GM23338 (cell line): ENCODE data around the gene ROBO1. TPM values are rescaled to one million over a fixed set of nuclear protein-coding genes. Genes with fewer than 3 reads are reported as not detected.

Source experiments
- ATAC-seq: fragments of 200-7000 bp; cut with Tn5 transposase; 3 replicates; pipeline ENCODE4 v1.9.1; 2020
- DNase-seq: peaks from one replicate; pipeline ENCODE4 v3.0.0-alpha.2; 2015; ENCODE audit warnings: low spot score
- H2AFZ ChIP-seq: fragments of 200-600 bp; sonication (generic); 2 replicates; pipeline ENCODE4 v1.8.0; 2016; ENCODE audit warnings: antibody characterized with exemption, mild to moderate bottlenecking, moderate library complexity
- H3F3A ChIP-seq: fragments of 200-600 bp; sonication (generic); replicated peaks from 2 replicates; pipeline ENCODE4 v1.8.0; 2017; ENCODE audit warnings: antibody characterized with exemption, mixed run types, low read depth
- H3K27ac ChIP-seq: fragments of 200-600 bp; sonication (generic); 2 replicates; pipeline ENCODE4 v1.6.1; 2016; ENCODE audit warnings: low read depth
- H3K27me3 ChIP-seq: fragments of 200-600 bp; sonication (generic); 2 replicates; pipeline ENCODE4 v1.8.0; 2016; ENCODE audit warnings: mild to moderate bottlenecking, mixed run types, moderate library complexity; ENCODE audit not compliant: insufficient read depth
- H3K36me3 ChIP-seq: fragments of 200-600 bp; sonication (generic); 2 replicates; pipeline ENCODE4 v1.8.0; 2016; ENCODE audit warnings: mild to moderate bottlenecking; ENCODE audit not compliant: insufficient read depth
- H3K4me1 ChIP-seq: fragments of 200-600 bp; sonication (generic); 2 replicates; pipeline ENCODE4 v1.8.0; 2016; ENCODE audit warnings: mild to moderate bottlenecking, moderate library complexity; ENCODE audit not compliant: insufficient read depth
- H3K4me2 ChIP-seq: fragments of 200-600 bp; sonication (generic); 2 replicates; pipeline ENCODE4 v1.7.1; 2017; ENCODE audit warnings: mixed run types
- H3K4me3 ChIP-seq: fragments of 200-600 bp; sonication (generic); 2 replicates; pipeline ENCODE4 v1.6.1; 2016; ENCODE audit warnings: mixed run types
- H3K79me2 ChIP-seq: fragments of 200-600 bp; sonication (generic); replicated peaks from 2 replicates; pipeline ENCODE4 v1.8.0; 2017; ENCODE audit warnings: mild to moderate bottlenecking; ENCODE audit not compliant: insufficient read depth
- H3K9me2 ChIP-seq: fragments of 200-600 bp; sonication (generic); 2 replicates; pipeline ENCODE4 v1.8.0; 2017; ENCODE audit not compliant: insufficient read depth
- H4K20me1 ChIP-seq: fragments of 200-600 bp; sonication (generic); replicated peaks from 2 replicates; pipeline ENCODE4 v1.8.0; 2017; ENCODE audit warnings: mild to moderate bottlenecking; ENCODE audit not compliant: insufficient read depth
- H3K27ac Mint-ChIP-seq: 2 replicates; pipeline ENCODE4 v1.8.0; 2020; ENCODE audit warnings: inconsistent platforms, mild to moderate bottlenecking, moderate library complexity, mixed read lengths
- H3K27me3 Mint-ChIP-seq: 3 replicates; pipeline ENCODE4 v1.8.0; 2022; ENCODE audit warnings: low read depth, mild to moderate bottlenecking, moderate library complexity, mixed read lengths, inconsistent platforms; ENCODE audit not compliant: insufficient read depth, poor library complexity
- H3K36me3 Mint-ChIP-seq: 3 replicates; pipeline ENCODE4 v1.8.0; 2021; ENCODE audit warnings: low read depth, mild to moderate bottlenecking, inconsistent platforms, moderate library complexity, mixed read lengths
- H3K4me1 Mint-ChIP-seq: 3 replicates; pipeline ENCODE4 v1.8.0; 2020; ENCODE audit warnings: mild to moderate bottlenecking, inconsistent platforms, mixed read lengths
- H3K4me3 Mint-ChIP-seq: 3 replicates; pipeline ENCODE4 v1.8.0; 2021; ENCODE audit warnings: moderate library complexity, mild to moderate bottlenecking, inconsistent platforms, mixed read lengths
- H3K9me3 Mint-ChIP-seq: 3 replicates; pipeline ENCODE4 v1.8.0; 2020; ENCODE audit warnings: moderate library complexity, mild to moderate bottlenecking, inconsistent platforms, mixed read lengths
- CREB1 ChIP-seq: fragments of 250-450 bp; sonication (Bioruptor Pico); IDR thresholded peaks from 2 replicates; pipeline ENCODE4 v1.5.0; 2020; ENCODE audit warnings: low read depth, mild to moderate bottlenecking, moderate library complexity
- EZH2 ChIP-seq: fragments of 200-600 bp; sonication (generic); IDR thresholded peaks from one replicate; pipeline ENCODE4 v1.8.0; 2017; ENCODE audit warnings: antibody characterized with exemption, mild to moderate bottlenecking, low read depth; ENCODE audit not compliant: unreplicated experiment
- EZH2phosphoT487 ChIP-seq: fragments of 200-600 bp; sonication (generic); IDR thresholded peaks from one replicate; pipeline ENCODE4 v1.8.1; 2018; ENCODE audit warnings: antibody characterized with exemption; ENCODE audit not compliant: unreplicated experiment
- JUNB ChIP-seq: IDR thresholded peaks from one replicate; pipeline ENCODE4 v1.6.1; 2016; ENCODE audit warnings: antibody characterized with exemption; ENCODE audit not compliant: unreplicated experiment
- POLR2AphosphoS5 ChIP-seq: IDR thresholded peaks from 2 replicates; pipeline ENCODE4 v1.6.1; 2016; ENCODE audit warnings: antibody characterized with exemption, low read depth
- ZNF331 ChIP-seq: fragments of 250-450 bp; sonication (Bioruptor Pico); IDR thresholded peaks from 2 replicates; pipeline ENCODE4 v1.5.0; 2020; ENCODE audit warnings: low read depth, mild to moderate bottlenecking, moderate library complexity
- polyA plus RNA-seq: library from polyadenylated mRNA; unstranded; fragments of >200 nt; fragmentation: Nextera tagmentation; extraction: Ambion mirVana; gene quantifications from 2 replicates; pipeline ENCODE4 v1.2.1, GENCODE V29; 2016
- total RNA-seq: library from RNA; depleted of rRNA; stranded (reverse); fragments of >200 nt; shearing (Covaris generic); gene quantifications from 2 replicates; pipeline ENCODE4 v1.2.3, GENCODE V29; 2014
- TF ChIP-seq, protein P1 (sequence below), 2 experiments: fragments of 200-600 bp in 1 of 2; sonication (generic) in 1 of 2; conservative IDR thresholded peaks; 2 replicates each; pipeline versions ENCODE4 v1.5.1 to v1.6.1; 2016 to 2017; ENCODE audit warnings: antibody characterized with exemption in 2 of 2, low read depth in 2 of 2, mild to moderate bottlenecking in 2 of 2, moderate library complexity in 1 of 2
- TF ChIP-seq, protein P2 (sequence below): fragments of 250-450 bp; sonication (Bioruptor Pico); IDR thresholded peaks from 2 replicates; pipeline ENCODE4 v1.5.0; 2020; ENCODE audit warnings: mild to moderate bottlenecking, moderate library complexity
- TF ChIP-seq, protein P3 (sequence below): IDR thresholded peaks from 2 replicates; pipeline ENCODE4 v1.6.1; 2016; ENCODE audit warnings: antibody characterized with exemption

Gene ROBO1
- total and polyA plus RNA-seq, 2 experiments from 2014 or later = 19.2 to 78.3 TPM

DNA sequence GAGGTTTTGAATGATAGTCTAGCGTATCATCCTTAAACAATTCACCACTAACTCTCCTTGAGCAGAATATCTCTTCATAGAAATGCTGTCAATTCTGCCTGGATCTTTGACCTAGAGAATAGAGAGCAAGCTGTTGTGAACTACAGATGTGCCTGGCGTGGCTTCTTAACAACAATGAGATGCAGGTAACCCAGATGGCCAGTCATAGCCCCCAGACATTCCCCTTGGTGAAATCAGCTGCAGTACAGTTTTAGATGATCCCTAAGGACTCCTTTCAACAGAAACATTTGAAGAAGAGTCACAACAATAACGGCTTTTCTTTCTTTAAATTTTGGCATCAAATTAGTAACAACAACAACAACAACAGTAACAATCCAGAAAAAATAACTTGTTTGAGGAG, 1041.3 kb downstream of the ROBO1 start:
- Mint-ChIP-seq H3K9me3 (no peaks in the 10 kb centered on the region), H3K4me1 (peaks cover 41% of the 10 kb centered on the region), H3K4me3 (no peak overlapping the region), H3K36me3 (no peaks in the 10 kb centered on the region), H3K27me3 (no peaks in the 10 kb centered on the region), H3K27ac (peak overlapping the region; percentile 53; the same call in 1 of the 2 replicates)
- no peaks in the 10 kb centered on the region for H3K36me3 ChIP-seq
- no peaks in the 10 kb centered on the region for H4K20me1 ChIP-seq
- H3K79me2 ChIP-seq = no peaks in the 10 kb centered on the region
- peaks cover 24% of the 10 kb centered on the region for H3K4me1 ChIP-seq
- H3F3A ChIP-seq = no peaks in the 10 kb centered on the region
- TF ChIP-seq CREB1 = no peak
- TF ChIP-seq JUNB = peak; percentile 50
- no peak overlapping the region for H2AFZ ChIP-seq
- no peak overlapping the region; the same call in 1 of the 2 replicates for H3K27ac ChIP-seq
- H3K27me3 ChIP-seq = no peaks in the 10 kb centered on the region
- DNase-seq (peak; percentile 49), ATAC-seq (peak; percentile 62)
- no peaks in the 10 kb centered on the region for H3K9me2 ChIP-seq
- H3K4me2 ChIP-seq = no peak overlapping the region
- H3K4me3 ChIP-seq = no peak overlapping the region

DNA sequence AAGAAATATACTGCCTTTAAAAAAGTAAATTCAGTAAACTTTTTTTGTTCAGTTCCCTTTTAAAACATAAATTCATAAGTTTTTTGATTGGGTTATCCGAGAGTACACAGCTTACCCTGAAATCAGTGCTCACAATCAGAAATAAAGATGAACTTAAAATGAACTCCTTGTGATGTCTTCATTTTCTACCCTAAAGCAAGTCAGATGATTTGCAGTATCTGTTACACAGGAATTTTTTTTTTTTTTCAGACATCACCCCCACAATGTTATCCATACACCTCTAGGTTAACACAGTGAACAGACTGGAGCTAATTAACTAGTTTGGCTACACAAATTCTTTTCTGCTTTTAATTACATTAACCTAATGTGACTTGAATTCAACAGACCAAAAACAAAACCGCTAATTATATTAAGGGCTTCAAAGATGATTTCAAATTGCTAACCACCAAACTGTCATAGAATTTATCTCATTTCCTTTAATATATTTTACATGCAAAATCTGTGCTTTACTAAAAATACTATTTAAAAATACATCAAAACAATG, 1042.0 kb downstream of the ROBO1 start:
- Mint-ChIP-seq H3K27me3 (no peaks in the 10 kb centered on the region), H3K36me3 (no peaks in the 10 kb centered on the region), H3K4me3 (no peak overlapping the region), H3K9me3 (no peaks in the 10 kb centered on the region), H3K4me1 (peaks cover 41% of the 10 kb centered on the region), H3K27ac (peak overlapping the region; percentile 48; the same call in 1 of the 2 replicates)
- Histone ChIP-seq H3K27ac (no peak overlapping the region), H3K4me2 (no peak overlapping the region), H3K4me3 (no peak overlapping the region), H4K20me1 (no peaks in the 10 kb centered on the region), H2AFZ (no peak overlapping the region), H3K4me1 (peaks cover 24% of the 10 kb centered on the region), H3K79me2 (no peaks in the 10 kb centered on the region), H3F3A (no peaks in the 10 kb centered on the region), H3K36me3 (no peaks in the 10 kb centered on the region), H3K27me3 (no peaks in the 10 kb centered on the region), H3K9me2 (no peaks in the 10 kb centered on the region)
- ATAC-seq = no peak
- no peak for DNase-seq
- TF ChIP-seq, protein P1, sequence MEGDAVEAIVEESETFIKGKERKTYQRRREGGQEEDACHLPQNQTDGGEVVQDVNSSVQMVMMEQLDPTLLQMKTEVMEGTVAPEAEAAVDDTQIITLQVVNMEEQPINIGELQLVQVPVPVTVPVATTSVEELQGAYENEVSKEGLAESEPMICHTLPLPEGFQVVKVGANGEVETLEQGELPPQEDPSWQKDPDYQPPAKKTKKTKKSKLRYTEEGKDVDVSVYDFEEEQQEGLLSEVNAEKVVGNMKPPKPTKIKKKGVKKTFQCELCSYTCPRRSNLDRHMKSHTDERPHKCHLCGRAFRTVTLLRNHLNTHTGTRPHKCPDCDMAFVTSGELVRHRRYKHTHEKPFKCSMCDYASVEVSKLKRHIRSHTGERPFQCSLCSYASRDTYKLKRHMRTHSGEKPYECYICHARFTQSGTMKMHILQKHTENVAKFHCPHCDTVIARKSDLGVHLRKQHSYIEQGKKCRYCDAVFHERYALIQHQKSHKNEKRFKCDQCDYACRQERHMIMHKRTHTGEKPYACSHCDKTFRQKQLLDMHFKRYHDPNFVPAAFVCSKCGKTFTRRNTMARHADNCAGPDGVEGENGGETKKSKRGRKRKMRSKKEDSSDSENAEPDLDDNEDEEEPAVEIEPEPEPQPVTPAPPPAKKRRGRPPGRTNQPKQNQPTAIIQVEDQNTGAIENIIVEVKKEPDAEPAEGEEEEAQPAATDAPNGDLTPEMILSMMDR (conservative IDR thresholded peaks at IDR 0.05; ENCODE audit: low read depth in 2 of 2) = no peak
- TF ChIP-seq, protein P2, sequence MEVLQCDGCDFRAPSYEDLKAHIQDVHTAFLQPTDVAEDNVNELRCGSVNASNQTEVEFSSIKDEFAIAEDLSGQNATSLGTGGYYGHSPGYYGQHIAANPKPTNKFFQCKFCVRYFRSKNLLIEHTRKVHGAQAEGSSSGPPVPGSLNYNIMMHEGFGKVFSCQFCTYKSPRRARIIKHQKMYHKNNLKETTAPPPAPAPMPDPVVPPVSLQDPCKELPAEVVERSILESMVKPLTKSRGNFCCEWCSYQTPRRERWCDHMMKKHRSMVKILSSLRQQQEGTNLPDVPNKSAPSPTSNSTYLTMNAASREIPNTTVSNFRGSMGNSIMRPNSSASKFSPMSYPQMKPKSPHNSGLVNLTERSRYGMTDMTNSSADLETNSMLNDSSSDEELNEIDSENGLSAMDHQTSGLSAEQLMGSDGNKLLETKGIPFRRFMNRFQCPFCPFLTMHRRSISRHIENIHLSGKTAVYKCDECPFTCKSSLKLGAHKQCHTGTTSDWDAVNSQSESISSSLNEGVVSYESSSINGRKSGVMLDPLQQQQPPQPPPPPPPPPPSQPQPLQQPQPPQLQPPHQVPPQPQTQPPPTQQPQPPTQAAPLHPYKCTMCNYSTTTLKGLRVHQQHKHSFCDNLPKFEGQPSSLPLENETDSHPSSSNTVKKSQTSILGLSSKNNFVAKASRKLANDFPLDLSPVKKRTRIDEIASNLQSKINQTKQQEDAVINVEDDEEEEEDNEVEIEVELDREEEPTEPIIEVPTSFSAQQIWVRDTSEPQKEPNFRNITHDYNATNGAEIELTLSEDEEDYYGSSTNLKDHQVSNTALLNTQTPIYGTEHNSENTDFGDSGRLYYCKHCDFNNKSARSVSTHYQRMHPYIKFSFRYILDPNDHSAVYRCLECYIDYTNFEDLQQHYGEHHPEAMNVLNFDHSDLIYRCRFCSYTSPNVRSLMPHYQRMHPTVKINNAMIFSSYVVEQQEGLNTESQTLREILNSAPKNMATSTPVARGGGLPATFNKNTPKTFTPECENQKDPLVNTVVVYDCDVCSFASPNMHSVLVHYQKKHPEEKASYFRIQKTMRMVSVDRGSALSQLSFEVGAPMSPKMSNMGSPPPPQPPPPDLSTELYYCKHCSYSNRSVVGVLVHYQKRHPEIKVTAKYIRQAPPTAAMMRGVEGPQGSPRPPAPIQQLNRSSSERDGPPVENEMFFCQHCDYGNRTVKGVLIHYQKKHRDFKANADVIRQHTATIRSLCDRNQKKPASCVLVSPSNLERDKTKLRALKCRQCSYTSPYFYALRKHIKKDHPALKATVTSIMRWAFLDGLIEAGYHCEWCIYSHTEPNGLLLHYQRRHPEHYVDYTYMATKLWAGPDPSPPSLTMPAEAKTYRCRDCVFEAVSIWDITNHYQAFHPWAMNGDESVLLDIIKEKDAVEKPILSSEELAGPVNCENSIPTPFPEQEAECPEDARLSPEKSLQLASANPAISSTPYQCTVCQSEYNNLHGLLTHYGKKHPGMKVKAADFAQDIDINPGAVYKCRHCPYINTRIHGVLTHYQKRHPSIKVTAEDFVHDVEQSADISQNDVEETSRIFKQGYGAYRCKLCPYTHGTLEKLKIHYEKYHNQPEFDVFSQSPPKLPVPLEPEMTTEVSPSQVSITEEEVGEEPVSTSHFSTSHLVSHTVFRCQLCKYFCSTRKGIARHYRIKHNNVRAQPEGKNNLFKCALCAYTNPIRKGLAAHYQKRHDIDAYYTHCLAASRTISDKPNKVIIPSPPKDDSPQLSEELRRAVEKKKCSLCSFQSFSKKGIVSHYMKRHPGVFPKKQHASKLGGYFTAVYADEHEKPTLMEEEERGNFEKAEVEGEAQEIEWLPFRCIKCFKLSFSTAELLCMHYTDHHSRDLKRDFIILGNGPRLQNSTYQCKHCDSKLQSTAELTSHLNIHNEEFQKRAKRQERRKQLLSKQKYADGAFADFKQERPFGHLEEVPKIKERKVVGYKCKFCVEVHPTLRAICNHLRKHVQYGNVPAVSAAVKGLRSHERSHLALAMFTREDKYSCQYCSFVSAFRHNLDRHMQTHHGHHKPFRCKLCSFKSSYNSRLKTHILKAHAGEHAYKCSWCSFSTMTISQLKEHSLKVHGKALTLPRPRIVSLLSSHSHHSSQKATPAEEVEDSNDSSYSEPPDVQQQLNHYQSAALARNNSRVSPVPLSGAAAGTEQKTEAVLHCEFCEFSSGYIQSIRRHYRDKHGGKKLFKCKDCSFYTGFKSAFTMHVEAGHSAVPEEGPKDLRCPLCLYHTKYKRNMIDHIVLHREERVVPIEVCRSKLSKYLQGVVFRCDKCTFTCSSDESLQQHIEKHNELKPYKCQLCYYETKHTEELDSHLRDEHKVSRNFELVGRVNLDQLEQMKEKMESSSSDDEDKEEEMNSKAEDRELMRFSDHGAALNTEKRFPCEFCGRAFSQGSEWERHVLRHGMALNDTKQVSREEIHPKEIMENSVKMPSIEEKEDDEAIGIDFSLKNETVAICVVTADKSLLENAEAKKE (CRISPR knock-in tag) = no peak
- TF ChIP-seq POLR2AphosphoS5 = no peak
- TF ChIP-seq, protein P3, sequence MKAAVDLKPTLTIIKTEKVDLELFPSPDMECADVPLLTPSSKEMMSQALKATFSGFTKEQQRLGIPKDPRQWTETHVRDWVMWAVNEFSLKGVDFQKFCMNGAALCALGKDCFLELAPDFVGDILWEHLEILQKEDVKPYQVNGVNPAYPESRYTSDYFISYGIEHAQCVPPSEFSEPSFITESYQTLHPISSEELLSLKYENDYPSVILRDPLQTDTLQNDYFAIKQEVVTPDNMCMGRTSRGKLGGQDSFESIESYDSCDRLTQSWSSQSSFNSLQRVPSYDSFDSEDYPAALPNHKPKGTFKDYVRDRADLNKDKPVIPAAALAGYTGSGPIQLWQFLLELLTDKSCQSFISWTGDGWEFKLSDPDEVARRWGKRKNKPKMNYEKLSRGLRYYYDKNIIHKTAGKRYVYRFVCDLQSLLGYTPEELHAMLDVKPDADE = no peak
- no peak for TF ChIP-seq EZH2
- no peak for TF ChIP-seq CREB1
- TF ChIP-seq JUNB = no peak
- TF ChIP-seq ZNF331 (CRISPR knock-in tag) = no peak
- TF ChIP-seq EZH2phosphoT487 = no peak
